ENCODE data around the gene SDK2. TPM values are rescaled to one million over a fixed set of nuclear protein-coding genes. Genes with fewer than 3 reads are reported as not detected.

SDK2 gene
- total RNA-seq, 1 donor = under 0.01 TPM

DNA sequence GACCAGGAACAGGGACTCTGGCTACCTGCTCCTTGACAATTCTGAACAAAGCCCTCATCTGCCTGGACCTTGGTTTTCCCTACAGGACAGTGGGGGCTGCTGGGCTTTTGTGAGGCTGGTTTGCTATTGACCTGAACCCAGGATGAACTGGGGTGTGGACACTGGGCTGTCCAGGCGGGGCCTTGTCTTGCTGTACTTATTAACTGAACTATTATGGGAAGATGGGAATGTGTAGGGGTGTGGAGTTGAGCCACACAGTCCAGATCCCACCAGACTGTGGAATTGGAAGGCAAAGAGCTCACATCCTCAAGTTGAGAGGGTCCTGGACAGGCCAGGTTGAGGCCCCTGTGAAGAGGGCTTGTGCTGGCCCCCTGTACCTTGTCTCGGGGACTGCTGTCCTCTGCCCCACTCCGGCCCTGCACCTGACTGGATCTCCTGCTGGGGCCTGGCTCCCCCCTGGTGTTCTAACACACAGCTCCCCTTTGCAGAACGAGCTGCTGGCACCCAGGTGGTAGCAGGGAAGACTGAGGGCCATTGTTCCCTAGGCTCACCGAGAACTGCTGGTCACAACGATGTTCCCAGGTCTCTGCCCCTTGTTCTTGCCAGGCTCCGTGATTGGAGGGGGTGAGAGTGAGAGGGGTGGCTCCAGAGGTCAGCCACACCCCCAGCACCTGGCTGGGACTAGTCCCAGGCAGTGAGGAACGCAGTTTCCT lies 280.6 kb downstream of the SDK2 start:
- TF ChIP-seq, protein P1, sequence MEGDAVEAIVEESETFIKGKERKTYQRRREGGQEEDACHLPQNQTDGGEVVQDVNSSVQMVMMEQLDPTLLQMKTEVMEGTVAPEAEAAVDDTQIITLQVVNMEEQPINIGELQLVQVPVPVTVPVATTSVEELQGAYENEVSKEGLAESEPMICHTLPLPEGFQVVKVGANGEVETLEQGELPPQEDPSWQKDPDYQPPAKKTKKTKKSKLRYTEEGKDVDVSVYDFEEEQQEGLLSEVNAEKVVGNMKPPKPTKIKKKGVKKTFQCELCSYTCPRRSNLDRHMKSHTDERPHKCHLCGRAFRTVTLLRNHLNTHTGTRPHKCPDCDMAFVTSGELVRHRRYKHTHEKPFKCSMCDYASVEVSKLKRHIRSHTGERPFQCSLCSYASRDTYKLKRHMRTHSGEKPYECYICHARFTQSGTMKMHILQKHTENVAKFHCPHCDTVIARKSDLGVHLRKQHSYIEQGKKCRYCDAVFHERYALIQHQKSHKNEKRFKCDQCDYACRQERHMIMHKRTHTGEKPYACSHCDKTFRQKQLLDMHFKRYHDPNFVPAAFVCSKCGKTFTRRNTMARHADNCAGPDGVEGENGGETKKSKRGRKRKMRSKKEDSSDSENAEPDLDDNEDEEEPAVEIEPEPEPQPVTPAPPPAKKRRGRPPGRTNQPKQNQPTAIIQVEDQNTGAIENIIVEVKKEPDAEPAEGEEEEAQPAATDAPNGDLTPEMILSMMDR (IDR thresholded peaks at IDR 0.05; ENCODE audit: insufficient read depth, low read depth, low read length) = no peak
- DNase-seq (ENCODE audit: low read depth) = no peak
- no peak overlapping the region for H3K4me3 ChIP-seq (ENCODE audit: low read depth, low read length)

DNA sequence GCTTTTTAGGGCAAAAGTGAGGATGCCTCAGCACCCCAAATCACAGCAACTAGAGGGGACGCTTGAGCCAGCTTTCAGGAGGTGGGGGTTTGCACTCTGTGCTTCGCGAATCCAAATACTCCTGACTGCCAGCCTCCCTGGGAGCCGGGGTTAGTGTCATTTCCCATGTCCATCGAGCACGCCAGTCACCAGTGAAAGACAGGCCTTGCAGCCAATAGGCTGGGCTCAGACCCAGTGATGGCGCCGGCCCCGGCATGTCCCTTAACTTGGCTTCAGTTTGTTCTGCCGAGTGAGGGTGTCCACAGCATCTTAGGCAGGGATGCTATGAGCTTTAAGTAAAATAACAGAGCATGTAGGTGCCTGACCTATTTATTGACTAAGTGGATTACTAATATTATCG lies 281.5 kb downstream of the SDK2 start:
- no peak for DNase-seq (ENCODE audit: low read depth)
- TF ChIP-seq, protein P1 (IDR thresholded peaks at IDR 0.05; ENCODE audit: insufficient read depth, low read depth, low read length) = no peak
- no peak overlapping the region for H3K4me3 ChIP-seq (ENCODE audit: low read depth, low read length)

DNA sequence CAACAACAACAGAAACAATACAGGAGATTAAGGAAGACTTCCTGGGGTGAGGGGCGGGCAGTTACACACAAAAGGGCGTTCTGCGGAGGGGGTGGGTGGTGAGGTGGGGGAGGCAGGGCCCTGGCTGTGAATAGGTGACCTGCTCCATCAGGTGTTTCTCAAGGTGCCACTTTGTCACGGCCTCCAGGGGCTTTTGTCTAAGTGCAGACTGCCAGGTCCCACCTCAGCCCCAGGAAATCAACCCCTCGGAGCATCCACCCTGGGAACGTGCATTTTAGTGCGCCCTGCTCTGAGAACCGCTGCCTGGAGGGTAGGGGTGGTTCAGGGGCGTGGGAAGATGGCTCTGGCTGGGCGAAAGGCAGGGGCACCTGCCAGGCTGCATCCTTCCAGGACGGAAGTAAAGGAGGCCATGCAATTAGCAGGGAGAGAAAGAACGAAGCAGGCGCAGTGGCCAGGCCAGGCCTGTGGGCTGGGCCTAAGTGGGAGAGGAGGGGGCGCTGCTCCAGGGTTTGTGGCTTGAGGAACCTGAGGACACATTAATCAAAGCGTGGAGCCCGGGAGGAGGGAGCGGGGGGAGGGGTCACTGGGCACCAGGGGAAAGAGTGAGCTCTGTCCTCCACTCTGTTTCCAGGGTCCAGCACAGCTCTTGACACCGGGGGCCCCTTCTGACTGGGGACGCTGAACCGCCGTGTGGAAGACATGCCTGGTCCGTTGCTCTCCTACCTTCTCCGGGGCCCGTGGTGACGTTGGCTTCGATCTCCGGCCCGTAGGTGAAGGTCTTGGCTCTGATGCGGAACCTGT lies 283.1 kb downstream of the SDK2 start:
- no peak for DNase-seq (ENCODE audit: low read depth)

DNA sequence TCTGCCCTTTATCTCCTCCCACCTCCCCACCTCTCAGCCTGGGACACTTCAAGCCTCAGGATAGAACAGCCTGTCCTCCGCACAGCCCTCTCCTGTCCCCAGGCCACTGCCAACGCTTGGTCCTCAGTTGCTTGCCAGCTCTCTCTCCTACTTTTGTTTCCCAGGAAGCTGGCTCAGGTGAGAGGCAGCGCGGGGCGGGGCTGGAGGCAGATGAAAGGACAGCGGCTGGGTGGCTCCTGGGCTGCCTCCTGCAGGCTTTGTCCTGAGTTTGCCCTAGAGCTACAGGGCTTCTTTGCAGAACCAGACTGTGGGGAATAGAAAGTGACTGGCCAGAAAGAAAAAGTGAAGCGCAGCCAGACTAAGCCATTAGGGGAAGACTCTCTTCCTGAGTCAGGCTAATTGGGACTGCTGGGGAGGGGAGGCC lies 284.2 kb downstream of the SDK2 start:
- TF ChIP-seq, protein P1 (IDR thresholded peaks at IDR 0.05; ENCODE audit: insufficient read depth, low read depth, low read length) = no peak
- H3K4me3 ChIP-seq (ENCODE audit: low read depth, low read length) = no peak overlapping the region
- DNase-seq (ENCODE audit: low read depth) = no peak

More for the DNA sequence above, 283.1 kb downstream of the SDK2 start:
- TF ChIP-seq, protein P1 (IDR thresholded peaks at IDR 0.05; ENCODE audit: insufficient read depth, low read depth, low read length) = no peak
- H3K4me3 ChIP-seq (ENCODE audit: low read depth, low read length) = no peak overlapping the region

DNA sequence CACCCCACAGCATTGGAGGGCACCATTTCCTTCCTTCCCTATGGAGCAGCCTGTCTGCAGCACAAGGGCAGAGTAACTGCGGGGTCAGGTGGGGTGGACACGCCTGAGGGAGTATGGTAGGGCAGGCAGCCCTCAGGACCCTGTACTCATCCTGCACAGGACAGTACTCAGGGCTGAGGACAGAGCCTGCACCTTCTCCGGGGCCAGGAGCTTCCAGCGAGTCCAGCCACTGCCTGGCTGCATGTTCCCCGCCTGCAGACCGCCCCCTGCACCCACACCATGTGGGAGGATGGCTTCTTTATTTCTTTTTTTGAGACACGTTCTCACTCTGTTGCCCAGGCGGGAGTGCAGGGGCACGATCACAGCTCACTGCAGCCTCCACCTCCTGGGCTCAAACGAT lies 284.9 kb downstream of the SDK2 start:
- no peak overlapping the region for H3K4me3 ChIP-seq (ENCODE audit: low read depth, low read length)
- DNase-seq (ENCODE audit: low read depth) = no peak
- TF ChIP-seq, protein P1 (IDR thresholded peaks at IDR 0.05; ENCODE audit: insufficient read depth, low read depth, low read length) = no peak

DNA sequence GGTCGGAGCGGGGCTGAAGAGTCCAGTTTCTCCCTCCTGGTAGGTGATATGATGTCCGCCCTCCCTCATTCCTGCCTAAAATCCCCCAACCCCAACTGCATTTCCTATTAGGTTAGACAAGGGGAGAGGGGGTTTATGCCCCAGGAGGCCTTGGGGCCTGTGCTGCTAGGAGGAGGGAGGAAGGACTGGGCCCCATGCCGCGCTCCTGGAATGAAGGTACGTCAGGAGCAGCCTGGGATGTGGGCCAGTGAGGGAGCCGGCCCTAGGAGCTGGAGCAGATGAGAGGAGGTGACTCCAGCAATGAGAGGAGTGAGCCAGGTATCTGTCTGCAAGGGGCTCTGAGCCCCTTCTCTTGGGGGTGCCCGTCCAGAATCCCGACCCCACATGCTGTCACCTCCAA lies 285.6 kb downstream of the SDK2 start:
- no peak for DNase-seq (ENCODE audit: low read depth)
- TF ChIP-seq, protein P1 (IDR thresholded peaks at IDR 0.05; ENCODE audit: insufficient read depth, low read depth, low read length) = no peak
- H3K4me3 ChIP-seq (ENCODE audit: low read depth, low read length) = no peak overlapping the region
